HG03025 (cell line): ENCODE results near the gene SLC2A2.

ENCODE experiments used
- ATAC-seq: cut with Tn5 transposase; IDR thresholded peaks from one replicate; pipeline ENCODE4 v1.9.1; 2021; ENCODE audit warnings: mild to moderate bottlenecking, moderate library complexity; ENCODE audit not compliant: unreplicated experiment, low FRiP score

SLC2A2 gene

GRCh38 chr3:171026597-171027293 lies at the start of gene SLC2A2:
Gene SLC2A2 (minus strand): TSS chr3:171026720. CDS start chr3:171026670, 50 bp downstream.
- no peak for ATAC-seq

GRCh38 chr3:171072432-171072831 lies 45.9 kb upstream of the SLC2A2 start:
- ATAC-seq = no peak

- no peak for ATAC-seq
Observed at GRCh38 chr3:171068658-171069057, 42.1 kb upstream of the SLC2A2 start.

- no peak for ATAC-seq
Observed at GRCh38 chr3:171066206-171066605, 39.7 kb upstream of the SLC2A2 start.

- ATAC-seq = no peak
Observed at GRCh38 chr3:171065732-171066131, 39.2 kb upstream of the SLC2A2 start.

GRCh38 chr3:171064461-171064860 lies 37.9 kb upstream of the SLC2A2 start:
- no peak for ATAC-seq

- ATAC-seq = no peak
Observed at GRCh38 chr3:171061749-171062148, 35.2 kb upstream of the SLC2A2 start.

- no peak for ATAC-seq
Observed at GRCh38 chr3:171059978-171060377, 33.5 kb upstream of the SLC2A2 start.

GRCh38 chr3:171058873-171059603 lies 32.5 kb upstream of the SLC2A2 start:
- no peak for ATAC-seq

- ATAC-seq = no peak
Observed at GRCh38 chr3:171058058-171058457, 31.5 kb upstream of the SLC2A2 start.

- ATAC-seq = no peak
Observed at GRCh38 chr3:171057072-171057471, 30.6 kb upstream of the SLC2A2 start.

GRCh38 chr3:171056528-171056927 lies 30.0 kb upstream of the SLC2A2 start:
- no peak for ATAC-seq

- no peak for ATAC-seq
Observed at GRCh38 chr3:171055336-171056178, 29.0 kb upstream of the SLC2A2 start.

- no peak for ATAC-seq
Observed at GRCh38 chr3:171054921-171055320, 28.4 kb upstream of the SLC2A2 start.

- ATAC-seq = no peak
Observed at GRCh38 chr3:171054231-171054630, 27.7 kb upstream of the SLC2A2 start.

- no peak for ATAC-seq
Observed at GRCh38 chr3:171049861-171050444, 23.4 kb upstream of the SLC2A2 start.

GRCh38 chr3:171046760-171047159 lies 20.2 kb upstream of the SLC2A2 start:
- ATAC-seq = no peak

- no peak for ATAC-seq
Observed at GRCh38 chr3:171044835-171045793, 18.6 kb upstream of the SLC2A2 start.

GRCh38 chr3:171044384-171044783 lies 17.9 kb upstream of the SLC2A2 start:
- no peak for ATAC-seq

GRCh38 chr3:171039674-171040073 lies 13.2 kb upstream of the SLC2A2 start:
- no peak for ATAC-seq
